ENCODE measurements around the gene RXRA. TPM values are rescaled to one million over a fixed set of nuclear protein-coding genes. Genes with fewer than 3 reads are reported as not detected.

The RXRA gene
- total and polyA plus RNA-seq, 2 of the 4 experiments (the other 2 are of a cell fraction) = 7.5 to 17.9 TPM

- BruUV-seq (replicated peaks) = no TSS peak
- intact Hi-C loops (cut with micrococcal nuclease) (no loop called here), in situ Hi-C loops (cut with MboI; ENCODE audit: low sequenced_read_pairs) (no loop called here), dilution Hi-C loops (cut with HindIII; ENCODE audit: low sequenced_read_pairs, unreplicated experiment) (no loop called here)
- Histone ChIP-seq H3K4ac (ENCODE audit: low read depth, low read length) (no peak overlapping the region), H2BK15ac (ENCODE audit: low read depth, low read length) (no peak overlapping the region), H2BK20ac (ENCODE audit: low read depth, low read length) (no peak overlapping the region), H2AK5ac (ENCODE audit: low read depth, low read length) (no peak overlapping the region), H3K4me1 (ENCODE audit: control insufficient read depth, insufficient read depth, low read length) (peaks cover 23% of the 10 kb centered on the region), H2BK120ac (ENCODE audit: low read depth, low read length) (no peak overlapping the region), H3K79me1 (ENCODE audit: low read depth in 1 of 2, low read length in 2 of 2) (peaks cover 3 to 9% of the 10 kb centered on the region in 2 experiments; a peak in 2 of 4 replicates), H3K9ac (ENCODE audit: low read depth, low read length) (no peak overlapping the region), H3K27ac (ENCODE audit: insufficient read depth, low read length) (no peak overlapping the region), H3K18ac (ENCODE audit: low read depth, low read length) (no peak overlapping the region), H4K20me1 (ENCODE audit: insufficient read depth, low read length) (peaks cover 25% of the 10 kb centered on the region), H3K4me2 (ENCODE audit: low read depth, low read length) (no peak overlapping the region), H3K36me3 (ENCODE audit: control insufficient read depth, insufficient read depth, low read length) (peaks cover 35% of the 10 kb centered on the region; the same call in 1 of the 2 replicates), H3K56ac (ENCODE audit: extremely low read depth, insufficient read depth, low read length) (no peak overlapping the region), H2AK9ac (replicated peaks; ENCODE audit: low read depth, low read length, poor library complexity) (no peak overlapping the region), H4K91ac (ENCODE audit: insufficient read depth, low read depth, low read length) (no peak overlapping the region), H3K23ac (ENCODE audit: low read depth, low read length) (no peak overlapping the region), H4K8ac (ENCODE audit: low read depth in 2 of 2, low read length in 2 of 2) (no peak overlapping the region), H3K4me3 (ENCODE audit: insufficient read depth, low read depth, low read length) (no peak overlapping the region), H3K9me1 (ENCODE audit: insufficient read depth, low read length) (no peaks in the 10 kb centered on the region; the same call in 1 of the 2 replicates), H2AFZ (replicated peaks; ENCODE audit: low read length, poor library complexity) (no peak overlapping the region), H3K9me3 (ENCODE audit: control insufficient read depth, insufficient read depth, low read length) (no peaks in the 10 kb centered on the region), H3K27me3 (ENCODE audit: control insufficient read depth, insufficient read depth, low read length) (no peaks in the 10 kb centered on the region), H2BK5ac (ENCODE audit: low read depth, low read length, poor library complexity, severe bottlenecking) (no peak overlapping the region), H4K5ac (ENCODE audit: low read depth, low read length) (no peak overlapping the region), H3K14ac (replicated peaks; ENCODE audit: low read depth, low read length) (no peak overlapping the region)
- CTCF ChIA-PET = no interaction called here
- TF ChIP-seq RAD21 (IDR thresholded peaks at IDR 0.05; ENCODE audit: low read length) = no peak
- TF ChIP-seq POLR2A (IDR thresholded peaks at IDR 0.05; ENCODE audit: low read depth, low read length) = no peak
- no peak for TF ChIP-seq MXI1 (IDR thresholded peaks at IDR 0.05; ENCODE audit: borderline replicate concordance, low read depth, low read length)
- TF ChIP-seq BHLHE40 (IDR thresholded peaks at IDR 0.05; ENCODE audit: low read depth, low read length) = no peak
- TF ChIP-seq FOS (IDR thresholded peaks at IDR 0.05; ENCODE audit: low read depth, low read length) = no peak
- TF ChIP-seq MAFK (IDR thresholded peaks at IDR 0.05; ENCODE audit: low read depth, low read length) = no peak
- TF ChIP-seq SMC3 (IDR thresholded peaks at IDR 0.05; ENCODE audit: low read depth, low read length) = no peak
- TF ChIP-seq NFE2L2 (IDR thresholded peaks at IDR 0.05; ENCODE audit: low read depth, low read length) = no peak
- no peak for TF ChIP-seq CHD1 (IDR thresholded peaks at IDR 0.05; ENCODE audit: low read depth, low read length)
- TF ChIP-seq CEBPB (IDR thresholded peaks at IDR 0.05; ENCODE audit: low read depth, low read length) = no peak
- no peak for TF ChIP-seq CTCF (conservative IDR thresholded peaks at IDR 0.05; ENCODE audit: low read depth, low read length)
- no peak for TF ChIP-seq USF2 (IDR thresholded peaks at IDR 0.05; ENCODE audit: low read depth, low read length)
- no peak for TF ChIP-seq RFX5 (IDR thresholded peaks at IDR 0.05; ENCODE audit: low read depth, low read length)
- no peak for TF ChIP-seq ELK1 (IDR thresholded peaks at IDR 0.05; ENCODE audit: borderline replicate concordance, low read depth, low read length)
- TF ChIP-seq MAZ (IDR thresholded peaks at IDR 0.05; ENCODE audit: borderline replicate concordance, low read depth, low read length) = no peak
- TF ChIP-seq RCOR1 (IDR thresholded peaks at IDR 0.05; ENCODE audit: insufficient replicate concordance, low read length) = no peak
- DNase-seq = no peak
- POLR2A ChIA-PET (ENCODE audit: unreplicated experiment) = no interaction called here
- WGBS, 2 experiments (ENCODE audit: extremely low coverage in 2 of 2, insufficient read length in 1 of 2) = no CpG with 5 or more reads among the region's 6 CpGs
- ATAC-seq (ENCODE audit: low read depth) = no peak
Observed at GRCh38 chr9:134431095-134431494, 104.8 kb downstream of the RXRA start.
